HG03135 (cell line): ENCODE measurements around the gene CACNA1G.

ENCODE experiments used
- ATAC-seq: cut with Tn5 transposase; IDR thresholded peaks from one replicate; pipeline ENCODE4 v1.9.1; 2021; ENCODE audit warnings: mild to moderate bottlenecking, moderate library complexity; ENCODE audit not compliant: unreplicated experiment

CACNA1G gene

GRCh38 chr17:50665838-50666237 is 105.3 kb downstream of the CACNA1G start:
- no peak for ATAC-seq

- no peak for ATAC-seq
Observed at GRCh38 chr17:50666316-50666715, 105.8 kb downstream of the CACNA1G start.

GRCh38 chr17:50667259-50668024 is 106.9 kb downstream of the CACNA1G start:
- ATAC-seq: no peak

- no peak for ATAC-seq
Observed at GRCh38 chr17:50668025-50668837, 107.7 kb downstream of the CACNA1G start.

GRCh38 chr17:50668838-50669581 is 108.5 kb downstream of the CACNA1G start:
- no peak for ATAC-seq

- ATAC-seq: no peak
Observed at GRCh38 chr17:50672071-50672470, 111.6 kb downstream of the CACNA1G start.

- ATAC-seq: no peak
Observed at GRCh38 chr17:50672831-50673551, 112.5 kb downstream of the CACNA1G start.

- ATAC-seq: no peak
Observed at GRCh38 chr17:50675190-50675589, 114.7 kb downstream of the CACNA1G start.

- ATAC-seq: no peak
Observed at GRCh38 chr17:50675627-50676026, 115.1 kb downstream of the CACNA1G start.

- no peak for ATAC-seq
Observed at GRCh38 chr17:50676065-50676975, 115.8 kb downstream of the CACNA1G start.
